Measurements from ENCODE around the gene DRC7.
A peak's percentile ranks its signal among the peaks of the same experiment; 100 is the strongest.

Gene DRC7, protein sequence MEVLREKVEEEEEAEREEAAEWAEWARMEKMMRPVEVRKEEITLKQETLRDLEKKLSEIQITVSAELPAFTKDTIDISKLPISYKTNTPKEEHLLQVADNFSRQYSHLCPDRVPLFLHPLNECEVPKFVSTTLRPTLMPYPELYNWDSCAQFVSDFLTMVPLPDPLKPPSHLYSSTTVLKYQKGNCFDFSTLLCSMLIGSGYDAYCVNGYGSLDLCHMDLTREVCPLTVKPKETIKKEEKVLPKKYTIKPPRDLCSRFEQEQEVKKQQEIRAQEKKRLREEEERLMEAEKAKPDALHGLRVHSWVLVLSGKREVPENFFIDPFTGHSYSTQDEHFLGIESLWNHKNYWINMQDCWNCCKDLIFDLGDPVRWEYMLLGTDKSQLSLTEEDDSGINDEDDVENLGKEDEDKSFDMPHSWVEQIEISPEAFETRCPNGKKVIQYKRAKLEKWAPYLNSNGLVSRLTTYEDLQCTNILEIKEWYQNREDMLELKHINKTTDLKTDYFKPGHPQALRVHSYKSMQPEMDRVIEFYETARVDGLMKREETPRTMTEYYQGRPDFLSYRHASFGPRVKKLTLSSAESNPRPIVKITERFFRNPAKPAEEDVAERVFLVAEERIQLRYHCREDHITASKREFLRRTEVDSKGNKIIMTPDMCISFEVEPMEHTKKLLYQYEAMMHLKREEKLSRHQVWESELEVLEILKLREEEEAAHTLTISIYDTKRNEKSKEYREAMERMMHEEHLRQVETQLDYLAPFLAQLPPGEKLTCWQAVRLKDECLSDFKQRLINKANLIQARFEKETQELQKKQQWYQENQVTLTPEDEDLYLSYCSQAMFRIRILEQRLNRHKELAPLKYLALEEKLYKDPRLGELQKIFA

GRCh38 chr16:57694725-57695679 is at the start of gene DRC7:
Gene DRC7, plus strand, starts transcription at chr16:57694806. Its CDS starts 3,144 bp downstream, at chr16:57697950.
- FAIRE-seq (no peak), DNase-seq (ENCODE audit: low spot score) (peak; percentile 30)

GRCh38 chr16:57645169-57645568 is 49.4 kb upstream of the DRC7 start:
- FAIRE-seq (no peak), DNase-seq (ENCODE audit: low spot score) (no peak)

DNA sequence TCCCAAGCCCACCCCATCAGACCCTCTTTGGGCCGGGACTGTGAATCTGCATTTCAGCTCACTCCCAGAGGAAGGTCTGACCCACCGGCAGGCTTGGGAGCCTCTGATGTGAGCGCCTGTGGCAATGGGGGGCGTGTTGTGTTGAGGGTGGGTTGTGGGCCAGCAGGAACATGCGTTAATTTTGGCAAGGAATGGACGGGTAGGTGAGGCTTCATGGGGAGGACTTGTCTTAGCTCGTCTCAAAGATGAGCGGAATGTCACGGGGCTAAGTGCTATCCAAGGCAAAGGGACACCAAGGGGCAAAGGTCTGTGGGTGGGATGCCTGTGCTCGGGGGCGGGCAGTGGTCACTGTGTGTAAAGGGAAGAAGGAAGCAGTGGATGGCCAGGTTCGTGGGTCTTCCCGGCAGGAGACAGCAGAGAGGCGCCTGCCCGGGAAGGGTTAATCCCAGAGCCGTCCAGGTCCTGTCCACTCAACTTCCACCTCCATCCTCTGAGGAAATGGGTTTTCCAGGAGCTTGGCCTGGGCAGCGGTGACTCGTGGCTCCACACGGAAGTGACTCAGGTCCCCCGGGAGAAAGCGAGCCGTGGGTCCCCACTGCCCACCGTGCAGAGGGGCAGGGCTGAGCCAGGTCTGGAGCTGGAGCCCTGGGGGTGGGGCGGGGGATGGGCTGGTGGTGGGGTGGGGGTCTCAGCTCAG is 48.8 kb upstream of the DRC7 start:
- DNase-seq (ENCODE audit: low spot score) (peak; percentile 70), FAIRE-seq (no peak)

- FAIRE-seq (no peak), DNase-seq (ENCODE audit: low spot score) (no peak)
Measured at GRCh38 chr16:57646388-57647039, 48.1 kb upstream of the DRC7 start.

- peak; percentile 19 for DNase-seq (ENCODE audit: low spot score)
- no peak for FAIRE-seq
Measured at GRCh38 chr16:57647136-57647875, 47.3 kb upstream of the DRC7 start.

- no peak for FAIRE-seq
- no peak for DNase-seq (ENCODE audit: low spot score)
Measured at GRCh38 chr16:57648125-57648524, 46.5 kb upstream of the DRC7 start.

DNA sequence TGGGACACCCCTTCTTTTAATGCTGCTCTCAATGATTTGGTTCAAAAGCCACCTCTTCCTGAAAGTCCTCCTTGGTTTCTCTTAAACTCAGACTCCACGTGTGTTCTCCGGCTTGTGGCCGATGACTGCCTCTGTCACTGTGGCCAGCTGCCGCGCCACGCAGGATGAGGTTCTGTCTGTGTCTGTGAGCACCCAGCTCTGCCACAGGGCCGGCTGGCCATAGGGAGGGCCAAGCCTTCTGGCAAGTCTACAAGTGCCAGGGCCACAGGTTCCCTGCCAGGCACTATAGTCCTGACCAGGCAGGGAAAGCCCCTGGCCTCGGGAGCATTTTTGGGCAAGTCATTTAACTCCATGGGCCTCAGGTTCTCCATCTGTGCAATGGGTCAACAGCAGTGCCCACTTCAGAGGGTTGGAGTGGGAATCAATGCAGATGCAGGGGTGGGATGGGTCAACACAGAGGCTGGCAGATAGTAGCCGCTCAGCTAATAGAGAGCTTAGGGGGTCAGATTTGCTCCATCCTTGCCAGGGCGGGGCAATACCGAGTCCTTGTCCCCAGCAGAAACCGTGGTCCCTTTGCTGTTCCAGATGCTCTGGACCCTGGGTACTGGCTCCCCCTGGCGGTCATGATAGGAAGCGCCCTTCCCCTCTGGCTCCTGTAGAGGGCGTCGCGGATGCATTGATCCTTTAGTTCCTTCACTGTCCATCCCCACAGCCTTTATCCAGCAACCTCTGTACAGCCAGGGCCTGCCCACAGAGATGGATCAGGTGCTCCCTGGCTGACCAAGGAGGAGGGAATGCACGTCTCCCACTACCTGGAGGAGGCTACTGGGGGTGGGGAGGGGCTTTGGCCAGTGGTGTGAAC is 45.8 kb upstream of the DRC7 start:
- FAIRE-seq: no peak

DNA sequence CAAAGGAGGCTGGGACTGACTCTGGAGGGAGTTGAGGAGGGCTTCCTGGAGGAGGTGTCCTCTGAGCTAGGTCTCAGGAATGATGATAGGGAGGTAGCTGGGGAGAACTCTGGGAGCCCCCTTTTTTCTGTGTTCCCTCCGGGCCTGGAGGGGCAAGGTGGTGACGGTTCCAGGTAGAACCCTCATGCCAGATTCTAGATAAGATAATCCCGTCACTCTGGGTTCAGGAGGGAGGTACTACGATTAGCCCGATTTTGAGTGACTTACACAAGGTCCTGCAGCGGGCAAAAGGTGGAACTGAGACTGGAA is 45.2 kb upstream of the DRC7 start:
- DNase-seq (ENCODE audit: low spot score): no peak
- no peak for FAIRE-seq

More for the DNA sequence above, 45.8 kb upstream of the DRC7 start:
- peak; percentile 72 for DNase-seq (ENCODE audit: low spot score)

- no peak for FAIRE-seq
Measured at GRCh38 chr16:57649846-57650245, 44.8 kb upstream of the DRC7 start.

DNA sequence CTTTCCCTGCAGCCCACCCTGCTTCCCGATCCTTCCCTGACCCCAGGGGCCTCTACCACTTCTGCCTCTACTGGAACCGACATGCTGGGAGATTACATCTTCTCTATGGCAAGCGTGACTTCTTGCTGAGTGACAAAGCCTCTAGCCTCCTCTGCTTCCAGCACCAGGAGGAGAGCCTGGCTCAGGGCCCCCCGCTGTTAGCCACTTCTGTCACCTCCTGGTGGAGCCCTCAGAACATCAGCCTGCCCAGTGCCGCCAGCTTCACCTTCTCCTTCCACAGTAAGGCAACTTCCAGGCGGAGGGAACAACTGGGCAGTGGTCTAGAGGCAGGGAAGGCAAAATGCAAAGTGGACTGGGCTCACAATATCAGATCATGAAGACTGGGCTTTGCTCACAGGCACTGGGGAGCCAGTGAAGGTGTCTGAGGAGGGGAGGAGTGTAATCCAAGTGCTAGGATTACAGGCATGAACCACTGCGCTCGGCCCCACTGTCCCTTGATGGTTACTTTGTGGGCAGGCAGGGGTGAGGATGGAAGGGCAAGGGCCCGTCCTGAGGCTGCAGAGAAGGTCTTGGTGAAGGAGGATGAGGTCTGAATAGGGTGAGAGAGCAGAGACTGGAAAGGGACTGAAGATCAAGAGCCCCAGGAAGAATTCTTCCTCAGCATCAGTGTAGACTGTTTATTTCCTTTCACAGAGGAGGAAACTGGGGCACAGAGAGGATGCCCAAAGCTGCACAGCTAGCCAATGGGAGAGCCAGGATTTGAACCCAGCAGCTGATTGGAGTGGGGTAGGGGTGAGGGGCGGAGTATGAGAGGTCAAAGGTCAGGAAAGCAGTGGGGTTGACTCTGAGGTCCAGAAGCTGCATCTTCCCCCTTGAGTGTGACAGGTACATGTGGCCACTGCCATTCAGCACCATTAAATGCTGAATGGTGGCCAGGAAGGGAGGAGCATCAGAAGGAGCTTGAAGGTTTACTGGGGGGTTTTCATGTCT is 43.0 kb upstream of the DRC7 start:
- DNase-seq (ENCODE audit: low spot score): no peak
- no peak for FAIRE-seq

More at GRCh38 chr16:57649846-57650245, 44.8 kb upstream of the DRC7 start:
- no peak for DNase-seq (ENCODE audit: low spot score)

DNA sequence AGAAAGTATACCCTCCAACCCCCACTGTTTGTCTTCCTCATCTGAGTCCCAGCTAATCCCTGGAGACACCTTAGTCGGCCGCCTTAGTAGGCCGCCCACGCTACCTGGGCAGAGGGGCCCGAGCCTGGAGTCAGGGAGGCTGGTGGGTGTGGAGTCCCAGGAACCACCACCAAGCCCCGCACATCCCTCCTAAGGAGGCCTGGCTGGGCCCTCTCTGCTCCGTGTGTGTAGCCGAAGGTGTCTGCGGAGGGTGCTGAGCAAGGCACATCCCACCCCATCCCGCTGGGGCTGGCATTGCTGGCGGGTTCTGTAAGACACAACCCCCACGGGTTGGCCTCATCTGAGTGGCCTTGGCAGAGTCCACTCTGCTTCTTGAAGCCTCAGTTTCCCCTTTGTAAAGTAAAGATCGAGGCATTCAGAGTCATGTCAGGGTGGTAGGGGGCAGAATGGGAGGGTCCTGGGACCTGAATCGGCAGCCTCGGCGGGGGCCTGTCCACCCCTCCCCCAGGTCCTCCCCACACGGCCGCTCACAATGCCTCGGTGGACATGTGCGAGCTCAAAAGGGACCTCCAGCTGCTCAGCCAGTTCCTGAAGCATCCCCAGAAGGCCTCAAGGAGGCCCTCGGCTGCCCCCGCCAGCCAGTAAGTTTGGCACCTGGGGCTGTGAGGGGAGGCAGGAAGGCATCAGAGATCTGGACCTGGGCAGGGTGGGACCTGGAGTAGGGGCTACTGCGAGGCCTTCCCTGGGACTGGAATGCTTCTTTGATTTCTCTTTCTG is 41.7 kb upstream of the DRC7 start:
- no peak for FAIRE-seq
- no peak for DNase-seq (ENCODE audit: low spot score)

- FAIRE-seq (no peak), DNase-seq (ENCODE audit: low spot score) (no peak)
Measured at GRCh38 chr16:57653936-57654335, 40.7 kb upstream of the DRC7 start.

GRCh38 chr16:57656342-57656955 is 38.2 kb upstream of the DRC7 start:
- DNase-seq (ENCODE audit: low spot score) (no peak), FAIRE-seq (no peak)

DNA sequence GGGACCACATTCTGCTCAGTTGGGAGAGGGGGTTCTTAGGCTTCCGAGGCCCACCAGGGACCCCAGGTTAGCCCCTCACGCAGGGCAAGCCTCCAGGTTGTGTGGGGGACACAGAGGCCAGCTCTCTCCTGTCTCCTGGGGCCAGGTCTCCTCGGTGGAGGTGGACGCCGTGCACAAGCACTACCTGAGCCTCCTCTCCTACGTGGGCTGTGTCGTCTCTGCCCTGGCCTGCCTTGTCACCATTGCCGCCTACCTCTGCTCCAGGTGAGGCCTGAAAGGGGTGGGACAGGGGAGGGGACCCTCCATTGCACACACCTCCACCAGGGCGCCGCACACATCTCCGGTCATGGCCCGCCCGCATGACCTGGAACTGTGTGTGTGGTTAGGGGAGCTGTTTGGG is 37.4 kb upstream of the DRC7 start:
- DNase-seq (ENCODE audit: low spot score) (no peak), FAIRE-seq (no peak)

GRCh38 chr16:57658130-57658877 is 36.3 kb upstream of the DRC7 start:
- DNase-seq (ENCODE audit: low spot score) (no peak), FAIRE-seq (no peak)

Measured in RCC 7860 (cell line).